NB4 (cell line): Measurements from ENCODE around the gene CNST.

Experiments
- CTCF ChIP-seq: IDR thresholded peaks from one replicate; pipeline ENCODE4 v1.5.1; 2012; ENCODE audit warnings: low read depth, low read length
- POLR2A ChIP-seq: IDR thresholded peaks from 2 replicates; pipeline ENCODE4 v1.6.1; 2011; ENCODE audit warnings: mild to moderate bottlenecking; ENCODE audit not compliant: insufficient read length; ENCODE audit errors: extremely low read depth

GRCh38 chr1:246602194-246602593, 35.9 kb downstream of the CNST start:
- no peak for TF ChIP-seq CTCF
- no peak for TF ChIP-seq POLR2A
